Measurements from ENCODE around the gene ATRX.

GRCh38 chrX:77565278-77565677 is 220.7 kb downstream of the ATRX start:
- TF ChIP-seq CTCF (IDR thresholded peaks at IDR 0.05) (no peak), POLR2AphosphoS5 (IDR thresholded peaks at IDR 0.05; ENCODE audit: low read depth, low read length) (no peak)

Data from Panc1 (cell line).